H9 (cell line): ENCODE data around the gene SLMAP. TPM values are rescaled to one million over a fixed set of nuclear protein-coding genes. Genes with fewer than 3 reads are reported as not detected.

Source experiments
- DNase-seq: peaks from one replicate; pipeline ENCODE4 v3.0.0-alpha.2; 2017
- H2AFZ ChIP-seq: one replicate; pipeline ENCODE4 v1.6.1; 2013; ENCODE audit warnings: mild to moderate bottlenecking, low read length, control low read depth, moderate library complexity
- H2AK5ac ChIP-seq: 2 replicates; pipeline ENCODE4 v1.6.1; 2013; ENCODE audit warnings: low read length, control low read depth, mixed read lengths; ENCODE audit not compliant: insufficient read length
- H2BK120ac ChIP-seq: one replicate; pipeline ENCODE4 v1.6.1; 2013; ENCODE audit warnings: low read depth, mild to moderate bottlenecking, low read length, control low read depth, inconsistent platforms; ENCODE audit not compliant: poor library complexity, severe bottlenecking
- H2BK12ac ChIP-seq: 2 replicates; pipeline ENCODE4 v1.6.1; 2013; ENCODE audit warnings: low read length, control low read depth, mixed read lengths, low read depth; ENCODE audit not compliant: insufficient read length
- H2BK15ac ChIP-seq: 2 replicates; pipeline ENCODE4 v1.6.1; 2013; ENCODE audit warnings: low read depth, low read length, control low read depth
- H2BK20ac ChIP-seq: one replicate; pipeline ENCODE4 v1.6.1; 2013; ENCODE audit warnings: low read depth, mild to moderate bottlenecking, low read length, control low read depth, inconsistent platforms; ENCODE audit not compliant: poor library complexity, severe bottlenecking
- H2BK5ac ChIP-seq: 2 replicates; pipeline ENCODE4 v1.6.1; 2013; ENCODE audit warnings: low read length, control low read depth, mixed read lengths; ENCODE audit not compliant: insufficient read length
- H3K14ac ChIP-seq: 2 replicates; pipeline ENCODE4 v1.6.1; 2013; ENCODE audit warnings: low read length, control low read depth; ENCODE audit not compliant: insufficient read depth
- H3K18ac ChIP-seq: 2 replicates; pipeline ENCODE4 v1.6.1; 2013; ENCODE audit warnings: low read depth, mild to moderate bottlenecking, mixed read lengths, low read length, control low read depth; ENCODE audit not compliant: insufficient read length
- H3K23ac ChIP-seq: 2 replicates; pipeline ENCODE4 v1.6.1; 2013; ENCODE audit warnings: low read length, control low read depth, mixed read lengths, low read depth; ENCODE audit not compliant: insufficient read length
- H3K23me2 ChIP-seq: 2 replicates; pipeline ENCODE4 v1.6.1; 2013; ENCODE audit warnings: low read depth, mild to moderate bottlenecking, mixed read lengths, low read length, control low read depth; ENCODE audit not compliant: insufficient read length, poor library complexity, severe bottlenecking
- H3K27ac ChIP-seq: 2 replicates; pipeline ENCODE4 v1.5.1; 2013; ENCODE audit warnings: low read length, control low read depth, mixed read lengths, low read depth; ENCODE audit not compliant: insufficient read length
- H3K27me3 ChIP-seq: 2 replicates; pipeline ENCODE4 v1.6.1; 2013; ENCODE audit warnings: low read length, control low read depth, inconsistent platforms; ENCODE audit not compliant: insufficient read depth
- H3K4ac ChIP-seq: 2 replicates; pipeline ENCODE4 v1.6.1; 2013; ENCODE audit warnings: low read depth, mild to moderate bottlenecking, control low read depth, inconsistent platforms, low read length, moderate library complexity
- H3K4me1 ChIP-seq: 2 replicates; pipeline ENCODE4 v1.6.1; 2013; ENCODE audit warnings: low read length, control low read depth, inconsistent platforms; ENCODE audit not compliant: insufficient read depth
- H3K4me2 ChIP-seq: 2 replicates; pipeline ENCODE4 v1.6.1; 2013; ENCODE audit warnings: low read length, control low read depth, mixed read lengths; ENCODE audit not compliant: insufficient read length, insufficient read depth
- H3K56ac ChIP-seq: 2 replicates; pipeline ENCODE4 v1.6.1; 2013; ENCODE audit warnings: low read depth, mild to moderate bottlenecking, mixed read lengths, low read length, control low read depth; ENCODE audit not compliant: insufficient read length
- H3K79me1 ChIP-seq: 2 replicates; pipeline ENCODE4 v1.6.1; 2013; ENCODE audit warnings: low read depth, mild to moderate bottlenecking, moderate library complexity, low read length, control low read depth, inconsistent platforms; ENCODE audit not compliant: insufficient read depth, poor library complexity, severe bottlenecking
- H3K79me2 ChIP-seq: 2 replicates; pipeline ENCODE4 v1.6.1; 2013; ENCODE audit warnings: low read length, control low read depth, inconsistent platforms; ENCODE audit not compliant: insufficient read depth
- H3K9ac ChIP-seq: 2 replicates; pipeline ENCODE4 v1.6.1; 2013; ENCODE audit warnings: low read length, control low read depth, mixed read lengths; ENCODE audit not compliant: insufficient read length; ENCODE audit errors: extremely low read depth
- H3K9me3 ChIP-seq: one replicate; pipeline ENCODE4 v1.6.1; 2013; ENCODE audit warnings: low read depth, low read length, inconsistent platforms; ENCODE audit not compliant: control insufficient read depth
- H3T11ph ChIP-seq: one replicate; pipeline ENCODE4 v1.6.1; 2013; ENCODE audit warnings: mild to moderate bottlenecking, low read length, control low read depth, inconsistent platforms
- H4K20me1 ChIP-seq: one replicate; pipeline ENCODE4 v1.6.1; 2013; ENCODE audit not compliant: control insufficient read depth, insufficient read length, insufficient read depth
- H4K5ac ChIP-seq: 2 replicates; pipeline ENCODE4 v1.6.1; 2013; ENCODE audit warnings: low read depth, mild to moderate bottlenecking, mixed read lengths, low read length, control low read depth; ENCODE audit not compliant: insufficient read length
- H4K8ac ChIP-seq: replicated peaks from 2 replicates; pipeline ENCODE4 v1.6.1; 2013; ENCODE audit warnings: low read length, control low read depth, mixed read lengths, low read depth; ENCODE audit not compliant: insufficient read length
- H4K91ac ChIP-seq: 2 replicates; pipeline ENCODE4 v1.6.1; 2013; ENCODE audit warnings: low read depth, mild to moderate bottlenecking, moderate library complexity, mixed read lengths, low read length, control low read depth; ENCODE audit not compliant: insufficient read length
- H3K27ac Mint-ChIP-seq, 3 experiments: 2 replicates in 2 of 3; 3 replicates in 1 of 3; pipeline ENCODE4 v1.8.0; 2020 to 2021; ENCODE audit warnings: mixed read lengths in 3 of 3, mild to moderate bottlenecking in 1 of 3, moderate library complexity in 1 of 3
- H3K27me3 Mint-ChIP-seq: 2 replicates; pipeline ENCODE4 v1.8.0; 2021; ENCODE audit warnings: low read depth, mild to moderate bottlenecking, moderate library complexity, mixed read lengths
- H3K36me3 Mint-ChIP-seq, 3 experiments: 2 replicates in 2 of 3; 3 replicates in 1 of 3; pipeline ENCODE4 v1.8.0; 2020 to 2021; ENCODE audit warnings: low read depth in 3 of 3, mixed read lengths in 3 of 3; ENCODE audit not compliant: insufficient read depth in 1 of 3
- H3K4me1 Mint-ChIP-seq, 2 experiments: 2 replicates each; pipeline ENCODE4 v1.8.0; 2020; ENCODE audit warnings: mixed read lengths in 2 of 2
- H3K4me3 Mint-ChIP-seq, 2 experiments: 2 replicates in 1 of 2; 3 replicates in 1 of 2; pipeline ENCODE4 v1.8.0; 2020 to 2021; ENCODE audit warnings: mild to moderate bottlenecking in 2 of 2, mixed read lengths in 2 of 2, moderate library complexity in 1 of 2
- H3K9me3 Mint-ChIP-seq, 2 experiments: 2 replicates in 1 of 2; 3 replicates in 1 of 2; pipeline ENCODE4 v1.8.0; 2020; ENCODE audit warnings: mild to moderate bottlenecking in 2 of 2, mixed read lengths in 2 of 2, moderate library complexity in 1 of 2
- WGBS: extraction: QIAGEN DNeasy Blood & Tissue Kit; methylation state at CpG from one replicate; pipeline ENCODE4 v1.1.7; 2013; ENCODE audit warnings: missing lambda C conversion rate, low lambda C conversion rate, mixed read lengths; ENCODE audit not compliant: insufficient read length; ENCODE audit errors: extremely low coverage; 5-methylcytosine and 5-hydroxymethylcytosine counted together
- total RNA-seq: library from RNA; stranded (reverse); gene quantifications from 2 replicates; pipeline ENCODE4 v1.2.1, GENCODE V29; 2021
- TF ChIP-seq, protein P1 (sequence below): fragments of 200-600 bp; sonication (generic); conservative IDR thresholded peaks from 3 replicates; pipeline ENCODE4 v1.8.0; 2021; ENCODE audit warnings: antibody characterized with exemption, mild to moderate bottlenecking

The SLMAP gene
- total RNA-seq, 1 experiment from 2014 or later = 65.1 TPM

DNA sequence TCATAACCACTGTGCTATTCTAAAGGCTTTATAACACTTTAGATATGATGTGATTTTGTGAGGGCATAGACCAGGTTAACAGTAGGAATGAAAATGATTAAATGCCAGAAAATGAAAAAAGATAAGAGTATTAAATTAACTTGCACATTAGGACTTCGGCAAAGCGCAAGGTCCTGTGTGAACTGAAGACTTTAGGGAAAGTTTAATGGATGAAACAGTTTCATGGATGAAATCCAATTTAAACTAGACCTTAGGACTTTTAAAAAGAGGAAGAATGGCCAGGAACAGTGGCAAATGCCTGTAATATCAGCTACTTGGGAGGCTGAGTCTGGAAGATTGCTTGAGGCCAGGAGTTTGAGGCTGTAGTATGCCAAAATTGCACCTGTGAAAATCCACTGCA is 8.7 kb downstream of the SLMAP start:
- Histone ChIP-seq H2BK15ac (no peak overlapping the region), H3K56ac (no peak overlapping the region), H3K18ac (no peak overlapping the region), H4K5ac (no peak overlapping the region), H3K14ac (no peak overlapping the region), H2BK20ac (no peak overlapping the region), H3K4me1 (no peaks in the 10 kb centered on the region), H3K4ac (no peak overlapping the region), H2AK5ac (no peak overlapping the region), H3T11ph (no peak overlapping the region), H3K27me3 (no peaks in the 10 kb centered on the region), H3K27ac (no peak overlapping the region), H2BK120ac (no peak overlapping the region), H3K9me3 (no peaks in the 10 kb centered on the region), H4K91ac (no peak overlapping the region), H3K9ac (no peak overlapping the region), H3K23ac (no peak overlapping the region), H3K4me2 (no peak overlapping the region), H4K20me1 (no peaks in the 10 kb centered on the region), H2BK5ac (no peak overlapping the region), H3K23me2 (no peaks in the 10 kb centered on the region), H2AFZ (no peak overlapping the region), H3K79me2 (peaks cover 21% of the 10 kb centered on the region; the same call in 1 of the 2 replicates), H2BK12ac (no peak overlapping the region), H4K8ac (no peak overlapping the region), H3K79me1 (peaks cover 7% of the 10 kb centered on the region)
- TF ChIP-seq, protein P1, sequence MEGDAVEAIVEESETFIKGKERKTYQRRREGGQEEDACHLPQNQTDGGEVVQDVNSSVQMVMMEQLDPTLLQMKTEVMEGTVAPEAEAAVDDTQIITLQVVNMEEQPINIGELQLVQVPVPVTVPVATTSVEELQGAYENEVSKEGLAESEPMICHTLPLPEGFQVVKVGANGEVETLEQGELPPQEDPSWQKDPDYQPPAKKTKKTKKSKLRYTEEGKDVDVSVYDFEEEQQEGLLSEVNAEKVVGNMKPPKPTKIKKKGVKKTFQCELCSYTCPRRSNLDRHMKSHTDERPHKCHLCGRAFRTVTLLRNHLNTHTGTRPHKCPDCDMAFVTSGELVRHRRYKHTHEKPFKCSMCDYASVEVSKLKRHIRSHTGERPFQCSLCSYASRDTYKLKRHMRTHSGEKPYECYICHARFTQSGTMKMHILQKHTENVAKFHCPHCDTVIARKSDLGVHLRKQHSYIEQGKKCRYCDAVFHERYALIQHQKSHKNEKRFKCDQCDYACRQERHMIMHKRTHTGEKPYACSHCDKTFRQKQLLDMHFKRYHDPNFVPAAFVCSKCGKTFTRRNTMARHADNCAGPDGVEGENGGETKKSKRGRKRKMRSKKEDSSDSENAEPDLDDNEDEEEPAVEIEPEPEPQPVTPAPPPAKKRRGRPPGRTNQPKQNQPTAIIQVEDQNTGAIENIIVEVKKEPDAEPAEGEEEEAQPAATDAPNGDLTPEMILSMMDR = no peak
- H3K36me3 Mint-ChIP-seq = peaks cover 11 to 42% (median 31%) of the 10 kb centered on the region in 3 experiments; a peak in 6 of 7 replicates
- no peak for DNase-seq
- no peaks in the 10 kb centered on the region for H3K27me3 Mint-ChIP-seq
- no peak overlapping the region for H3K4me3 Mint-ChIP-seq
- H3K27ac Mint-ChIP-seq = 0 out of 7 replicates have a peak overlapping the region, but pooled peaks of 2 of the 3 experiments have one; percentile 4 to 11
- H3K4me1 Mint-ChIP-seq = peaks cover 8 to 19% of the 10 kb centered on the region in 2 experiments
- no peaks in the 10 kb centered on the region for H3K9me3 Mint-ChIP-seq
- no CpG with 5 or more reads among the region's 2 CpGs for WGBS
